Lower lobe of right lung (tissue), 2 donors: ENCODE results near the gene GINS3. TPM values are rescaled to one million over a fixed set of nuclear protein-coding genes. Genes with fewer than 3 reads are reported as not detected.

ENCODE experiments used
- ATAC-seq, 2 donors: fragments of 200-7000 bp; cut with Tn5 transposase; one replicate each; pipeline ENCODE4 v1.9.1; 2020 to 2022; ENCODE audit warnings: mild to moderate bottlenecking in 2 of 2, moderate library complexity in 2 of 2
- DNase-seq: peaks from one replicate; pipeline ENCODE4 v3.0.0-alpha.2; 2020
- H3K27ac ChIP-seq: fragments of 200-600 bp; one replicate; pipeline ENCODE4 v1.8.0; 2022
- H3K27me3 ChIP-seq: fragments of 200-600 bp; one replicate; pipeline ENCODE4 v1.8.0; 2022; ENCODE audit warnings: low read depth
- H3K36me3 ChIP-seq: fragments of 200-600 bp; one replicate; pipeline ENCODE4 v1.8.0; 2022; ENCODE audit warnings: mild to moderate bottlenecking
- H3K4me1 ChIP-seq: fragments of 200-600 bp; one replicate; pipeline ENCODE4 v1.8.0; 2022
- H3K4me3 ChIP-seq: fragments of 200-600 bp; one replicate; pipeline ENCODE4 v1.8.0; 2022; ENCODE audit warnings: mild to moderate bottlenecking
- H3K9me3 ChIP-seq: fragments of 200-600 bp; one replicate; pipeline ENCODE4 v1.8.0; 2022
- CTCF ChIP-seq: fragments of 200-600 bp; IDR thresholded peaks from one replicate; pipeline ENCODE4 v1.8.0; 2022; ENCODE audit warnings: antibody characterized with exemption, mild to moderate bottlenecking
- intact Hi-C: fragments of 100-400 bp; cut with DNase I; formaldehyde crosslinking; loops from one replicate; pipeline ENCODE4 v1.11.0; 2022
- total RNA-seq: library from RNA; stranded (reverse); fragmentation: NEBNext Ultra II Directional; extraction: Animal tissue kit (Norgen Biotek cat#: 25700); gene quantifications from one replicate; pipeline ENCODE4 v1.2.1, GENCODE V29; 2021
- donor health status: DM: no; HTN: yes; CAD: no; lungs with severe emphysema.

The GINS3 gene
- total RNA-seq, 1 donor from 2014 or later = 2.5 TPM

- H3K9me3 ChIP-seq = no peaks in the 10 kb centered on the region
- H3K4me1 ChIP-seq = no peaks in the 10 kb centered on the region
- DNase-seq (no peak), ATAC-seq (no peak)
- TF ChIP-seq CTCF = no peak
- H3K27me3 ChIP-seq = peaks cover 3% of the 10 kb centered on the region
- H3K4me3 ChIP-seq = no peak overlapping the region
- H3K27ac ChIP-seq = no peak overlapping the region
- H3K36me3 ChIP-seq = no peaks in the 10 kb centered on the region
- intact Hi-C loops = no loop called here
Measured at GRCh38 chr16:58366247-58367031, 25.8 kb upstream of the GINS3 start.

GRCh38 chr16:58367252-58367651 is 25.0 kb upstream of the GINS3 start:
- no peak for TF ChIP-seq CTCF
- Histone ChIP-seq H3K27ac (no peak overlapping the region), H3K27me3 (peaks cover 3% of the 10 kb centered on the region), H3K9me3 (no peaks in the 10 kb centered on the region), H3K36me3 (no peaks in the 10 kb centered on the region), H3K4me3 (no peak overlapping the region), H3K4me1 (no peaks in the 10 kb centered on the region)
- intact Hi-C loops = no loop called here
- no peak for DNase-seq
- no peak for ATAC-seq

- ATAC-seq (no peak), DNase-seq (no peak)
- no peak overlapping the region for H3K27ac ChIP-seq
- no peak for TF ChIP-seq CTCF
- H3K27me3 ChIP-seq = no peaks in the 10 kb centered on the region
- H3K36me3 ChIP-seq = no peaks in the 10 kb centered on the region
- H3K4me3 ChIP-seq = no peak overlapping the region
- intact Hi-C loops = no loop called here
- no peaks in the 10 kb centered on the region for H3K9me3 ChIP-seq
- H3K4me1 ChIP-seq = no peaks in the 10 kb centered on the region
Measured at GRCh38 chr16:58371841-58372240, 20.4 kb upstream of the GINS3 start.

- ATAC-seq = no peak
- no peaks in the 10 kb centered on the region for H3K9me3 ChIP-seq
- DNase-seq = no peak
- intact Hi-C loops = no loop called here
- no peak for TF ChIP-seq CTCF
- H3K4me1 ChIP-seq = no peaks in the 10 kb centered on the region
- no peaks in the 10 kb centered on the region for H3K36me3 ChIP-seq
- no peak overlapping the region for H3K27ac ChIP-seq
- no peak overlapping the region for H3K4me3 ChIP-seq
- H3K27me3 ChIP-seq = no peaks in the 10 kb centered on the region
Measured at GRCh38 chr16:58375386-58375785, 16.9 kb upstream of the GINS3 start.

GRCh38 chr16:58377932-58378331 is 14.3 kb upstream of the GINS3 start:
- ATAC-seq = no peak
- no peak overlapping the region for H3K4me3 ChIP-seq
- H3K36me3 ChIP-seq = no peaks in the 10 kb centered on the region
- no peaks in the 10 kb centered on the region for H3K27me3 ChIP-seq
- H3K9me3 ChIP-seq = no peaks in the 10 kb centered on the region
- DNase-seq = no peak
- H3K4me1 ChIP-seq = no peaks in the 10 kb centered on the region
- no peak overlapping the region for H3K27ac ChIP-seq
- no peak for TF ChIP-seq CTCF
- intact Hi-C loops = no loop called here
